ENCODE results near the gene HORMAD1.

DNA sequence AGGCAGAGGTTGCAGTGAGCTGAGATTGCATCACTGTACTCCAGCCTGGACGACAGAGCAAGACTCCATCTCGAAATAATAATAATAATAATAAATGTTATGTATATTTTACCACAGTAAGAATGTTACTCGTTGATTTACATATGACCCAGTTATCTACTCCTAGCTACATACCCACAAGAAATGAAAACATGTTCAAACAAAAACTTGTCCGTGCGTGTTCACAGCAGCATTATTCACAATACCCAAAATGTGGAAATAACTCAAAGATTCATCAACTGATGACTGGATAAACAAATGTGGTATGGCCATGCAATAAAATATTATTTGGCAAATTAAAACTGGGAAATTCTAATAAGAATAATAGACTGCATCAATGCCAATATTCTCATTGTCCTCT lies 59.5 kb downstream of the HORMAD1 start:
- TF ChIP-seq, protein P1, sequence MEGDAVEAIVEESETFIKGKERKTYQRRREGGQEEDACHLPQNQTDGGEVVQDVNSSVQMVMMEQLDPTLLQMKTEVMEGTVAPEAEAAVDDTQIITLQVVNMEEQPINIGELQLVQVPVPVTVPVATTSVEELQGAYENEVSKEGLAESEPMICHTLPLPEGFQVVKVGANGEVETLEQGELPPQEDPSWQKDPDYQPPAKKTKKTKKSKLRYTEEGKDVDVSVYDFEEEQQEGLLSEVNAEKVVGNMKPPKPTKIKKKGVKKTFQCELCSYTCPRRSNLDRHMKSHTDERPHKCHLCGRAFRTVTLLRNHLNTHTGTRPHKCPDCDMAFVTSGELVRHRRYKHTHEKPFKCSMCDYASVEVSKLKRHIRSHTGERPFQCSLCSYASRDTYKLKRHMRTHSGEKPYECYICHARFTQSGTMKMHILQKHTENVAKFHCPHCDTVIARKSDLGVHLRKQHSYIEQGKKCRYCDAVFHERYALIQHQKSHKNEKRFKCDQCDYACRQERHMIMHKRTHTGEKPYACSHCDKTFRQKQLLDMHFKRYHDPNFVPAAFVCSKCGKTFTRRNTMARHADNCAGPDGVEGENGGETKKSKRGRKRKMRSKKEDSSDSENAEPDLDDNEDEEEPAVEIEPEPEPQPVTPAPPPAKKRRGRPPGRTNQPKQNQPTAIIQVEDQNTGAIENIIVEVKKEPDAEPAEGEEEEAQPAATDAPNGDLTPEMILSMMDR (IDR thresholded peaks at IDR 0.05): no peak
- TF ChIP-seq POLR2A (IDR thresholded peaks at IDR 0.05): no peak

Measured in vagina (tissue), 2 donors.